HG03342 (cell line): Measurements from ENCODE around the gene SYTL5.

ENCODE experiments used
- ATAC-seq: cut with Tn5 transposase; IDR thresholded peaks from one replicate; pipeline ENCODE4 v1.9.1; 2021; ENCODE audit warnings: mild to moderate bottlenecking, moderate library complexity; ENCODE audit not compliant: unreplicated experiment

The SYTL5 gene

GRCh38 chrX:38087594-38087993 is 81.2 kb downstream of the SYTL5 start:
- ATAC-seq, result no peak

- no peak for ATAC-seq
Measured at GRCh38 chrX:38089173-38089982, 83.0 kb downstream of the SYTL5 start.

- ATAC-seq, result no peak
Measured at GRCh38 chrX:38095971-38096529, 89.7 kb downstream of the SYTL5 start.

- ATAC-seq, result no peak
Measured at GRCh38 chrX:38099688-38100087, 93.3 kb downstream of the SYTL5 start.

GRCh38 chrX:38102240-38102639 is 95.9 kb downstream of the SYTL5 start:
- ATAC-seq, result no peak

- no peak for ATAC-seq
Measured at GRCh38 chrX:38102875-38103274, 96.5 kb downstream of the SYTL5 start.

- peak; percentile 81 for ATAC-seq
Measured at GRCh38 chrX:38103857-38104812, 97.8 kb downstream of the SYTL5 start.

- no peak for ATAC-seq
Measured at GRCh38 chrX:38105216-38105725, 98.9 kb downstream of the SYTL5 start.

GRCh38 chrX:38106991-38107655 is 100.8 kb downstream of the SYTL5 start:
- no peak for ATAC-seq

- ATAC-seq, result no peak
Measured at GRCh38 chrX:38108364-38108763, 102.0 kb downstream of the SYTL5 start.

GRCh38 chrX:38109042-38109898 is 102.9 kb downstream of the SYTL5 start:
- ATAC-seq, result no peak

- no peak for ATAC-seq
Measured at GRCh38 chrX:38110231-38110630, 103.9 kb downstream of the SYTL5 start.

- no peak for ATAC-seq
Measured at GRCh38 chrX:38111196-38111595, 104.8 kb downstream of the SYTL5 start.

GRCh38 chrX:38112566-38112965 is 106.2 kb downstream of the SYTL5 start:
- ATAC-seq, result peak; percentile 78

GRCh38 chrX:38116706-38117105 is 110.4 kb downstream of the SYTL5 start:
- ATAC-seq, result no peak

- no peak for ATAC-seq
Measured at GRCh38 chrX:38117485-38117884, 111.1 kb downstream of the SYTL5 start.

GRCh38 chrX:38124000-38124399 is 117.6 kb downstream of the SYTL5 start:
- no peak for ATAC-seq

GRCh38 chrX:38126179-38126578 is 119.8 kb downstream of the SYTL5 start:
- no peak for ATAC-seq

- ATAC-seq, result no peak
Measured at GRCh38 chrX:38127961-38128360, 121.6 kb downstream of the SYTL5 start.

- no peak for ATAC-seq
Measured at GRCh38 chrX:38129366-38129765, 123.0 kb downstream of the SYTL5 start.
